K562 (cell line): ENCODE data around the gene MYMK. TPM values are rescaled to one million over a fixed set of nuclear protein-coding genes. Genes with fewer than 3 reads are reported as not detected.

Experiments
- CCNT2 ChIP-seq: IDR thresholded peaks from 2 replicates; pipeline ENCODE4 v1.6.1; 2011; ENCODE audit warnings: borderline replicate concordance, low read depth, mild to moderate bottlenecking, moderate library complexity, mixed read lengths, low read length; ENCODE audit not compliant: insufficient read length; ENCODE audit errors: extremely low read depth
- CHD1 ChIP-seq: fragments of 200-600 bp; sonication (generic); IDR thresholded peaks from one replicate; pipeline ENCODE4 v1.6.1; 2012; ENCODE audit warnings: mild to moderate bottlenecking, moderate library complexity, low read length, inconsistent platforms
- DDX20 ChIP-seq: fragments of 450-650 bp; IDR thresholded peaks from 2 replicates; pipeline ENCODE4 v1.6.1; 2016; ENCODE audit warnings: missing genetic modification characterization, low read depth, mild to moderate bottlenecking, missing compliant biosample characterization, moderate library complexity
- ELK1 ChIP-seq: sonication (generic); formaldehyde crosslinking; IDR thresholded peaks from 2 replicates; pipeline ENCODE4 v1.8.1; 2022; ENCODE audit warnings: missing genetic modification reagents
- FOXP1 ChIP-seq: sonication (generic); formaldehyde crosslinking; IDR thresholded peaks from 2 replicates; pipeline ENCODE4 v1.8.0; 2022; ENCODE audit warnings: mild to moderate bottlenecking, missing genetic modification reagents
- HMG20A ChIP-seq: fragments of 450-650 bp; formaldehyde crosslinking; conservative IDR thresholded peaks from 2 replicates; pipeline ENCODE4 v1.4.0; 2020; ENCODE audit warnings: mild to moderate bottlenecking, mixed read lengths
- KLF1 ChIP-seq: fragments of 450-650 bp; IDR thresholded peaks from 2 replicates; pipeline ENCODE4 v1.6.1; 2016; ENCODE audit warnings: missing genetic modification characterization, missing compliant biosample characterization
- MECOM ChIP-seq: fragments of 250-450 bp; sonication (Bioruptor Pico); IDR thresholded peaks from 2 replicates; pipeline ENCODE4 v1.8.0; 2022; ENCODE audit warnings: inconsistent platforms
- MYNN ChIP-seq, 2 experiments: sonication (generic); formaldehyde crosslinking in 1 of 2; IDR thresholded peaks; 2 replicates each; pipeline versions ENCODE4 v1.5.0 to v1.6.1; 2016 to 2020; ENCODE audit warnings: antibody characterized with exemption in 1 of 2, missing genetic modification reagents in 1 of 2
- NCOA6 ChIP-seq: fragments of 450-650 bp; IDR thresholded peaks from 2 replicates; pipeline ENCODE4 v1.6.1; 2017; ENCODE audit warnings: mild to moderate bottlenecking
- NFATC3 ChIP-seq: fragments of 450-650 bp; IDR thresholded peaks from 2 replicates; pipeline ENCODE4 v1.6.1; 2017; ENCODE audit warnings: mild to moderate bottlenecking
- PHTF2 ChIP-seq: fragments of 250-450 bp; sonication (Bioruptor Pico); IDR thresholded peaks from 2 replicates; pipeline ENCODE4 v1.5.0; 2021; ENCODE audit warnings: mild to moderate bottlenecking
- SAFB ChIP-seq: fragments of 200-400 bp; formaldehyde crosslinking; IDR thresholded peaks from 2 replicates; pipeline ENCODE4 v1.6.1; 2017; ENCODE audit warnings: low read depth, low read length, borderline replicate concordance
- SRSF3 ChIP-seq: fragments of 200-400 bp; formaldehyde crosslinking; IDR thresholded peaks from 2 replicates; pipeline ENCODE4 v1.6.1; 2016; ENCODE audit warnings: mild to moderate bottlenecking, low read length, moderate library complexity; ENCODE audit not compliant: insufficient read depth
- TRIM24 ChIP-seq, 2 experiments: fragments of 450-650 bp; IDR thresholded peaks; 2 replicates each; pipeline ENCODE4 v1.6.1; 2016
- ZBED1 ChIP-seq: IDR thresholded peaks from 2 replicates; pipeline ENCODE4 v1.6.1; 2014
- ZNF282 ChIP-seq: sonication (generic); formaldehyde crosslinking; IDR thresholded peaks from 2 replicates; pipeline ENCODE4 v1.8.1; 2023; ENCODE audit warnings: missing genetic modification reagents
- ZNF408 ChIP-seq: fragments of 250-450 bp; sonication (Bioruptor Pico); IDR thresholded peaks from 2 replicates; pipeline ENCODE4 v1.4.0; 2020; ENCODE audit warnings: low read depth, mild to moderate bottlenecking, moderate library complexity
- polyA plus RNA-seq, 8 experiments: library from polyadenylated mRNA; depleted of rRNA in 4 of 8; stranded (reverse) in 5 of 8; unstranded in 3 of 8; fragments of >200 nt; fragmentation: Nextera tagmentation in 2 of 8; fragmentation: Illumina TruSeq in 1 of 8; extraction: Ambion mirVana in 2 of 8; extraction: Trizol in 1 of 8; gene quantifications; 2 replicates each; pipeline versions ENCODE4 v1.2.1 to v1.2.3, GENCODE V29; 2011 to 2014; ENCODE audit warnings: inconsistent platforms in 1 of 8, missing spikeins in 1 of 8
- total RNA-seq, 7 experiments: library from RNA; depleted of rRNA in 6 of 7; stranded (reverse); fragments of >200 nt in 6 of 7; fragmentation: Illumina TruSeq in 2 of 7; extraction: Trizol in 2 of 7; gene quantifications; 2 replicates each; pipeline versions ENCODE4 v1.2.1 to v1.2.3, GENCODE V29; 2011 to 2021; ENCODE audit warnings: low replicate concordance in 1 of 7
- TF ChIP-seq, protein P1 (sequence below), 2 experiments: fragments of 200-800 bp in 1 of 2; sonication (Bioruptor generic) in 1 of 2; sonication (generic) in 1 of 2; formaldehyde crosslinking in 1 of 2; IDR thresholded peaks in 1 of 2; conservative IDR thresholded peaks in 1 of 2; 2 replicates each; pipeline versions ENCODE4 v1.5.0 to v1.6.1; 2016 to 2020; ENCODE audit warnings: missing compliant biosample characterization in 1 of 2, missing genetic modification characterization in 1 of 2, missing genetic modification reagents in 1 of 2
- TF ChIP-seq, protein P2 (sequence below): fragments of 250-450 bp; sonication (Bioruptor Pico); IDR thresholded peaks from 2 replicates; pipeline ENCODE4 v1.5.0; 2021; ENCODE audit warnings: mild to moderate bottlenecking, moderate library complexity
- TF ChIP-seq, protein P3 (sequence below), 2 experiments: fragments of 250-450 bp in 1 of 2; fragments of 450-650 bp in 1 of 2; sonication (Bioruptor Pico) in 1 of 2; IDR thresholded peaks; 2 replicates each; pipeline versions ENCODE4 v1.6.1 to v1.8.0; 2016 to 2021; ENCODE audit warnings: mild to moderate bottlenecking in 2 of 2, moderate library complexity in 2 of 2, missing compliant biosample characterization in 1 of 2, missing genetic modification characterization in 1 of 2

Gene MYMK
- total and polyA plus RNA-seq, 9 of the 15 experiments (the other 6 are each of a cell fraction or from before 2014, with no cell fraction given) = not detected

- TF ChIP-seq NCOA6 (no peak), TRIM24 (IDR thresholded peaks at IDR 0.05) (0 out of 4 replicates have a peak, but pooled peaks of 1 of the 2 experiments have one; percentile 23), CCNT2 (peak; percentile 45), ZNF282 (CRISPR knock-in tag) (no peak), SRSF3 (no peak), KLF1 (tag) (no peak), NFATC3 (no peak), MECOM (CRISPR knock-in tag) (no peak), ZNF408 (no peak), FOXP1 (no peak), MYNN (IDR thresholded peaks at IDR 0.05) (0 out of 2 replicates have a peak, but pooled peaks have one; percentile 57), MYNN (CRISPR knock-in tag; IDR thresholded peaks at IDR 0.05) (no peak), ELK1 (no peak), SAFB (no peak), CHD1 (no peak), PHTF2 (CRISPR knock-in tag) (no peak), ZBED1 (no peak), DDX20 (tag) (no peak), HMG20A (no peak)
- TF ChIP-seq, protein P1, sequence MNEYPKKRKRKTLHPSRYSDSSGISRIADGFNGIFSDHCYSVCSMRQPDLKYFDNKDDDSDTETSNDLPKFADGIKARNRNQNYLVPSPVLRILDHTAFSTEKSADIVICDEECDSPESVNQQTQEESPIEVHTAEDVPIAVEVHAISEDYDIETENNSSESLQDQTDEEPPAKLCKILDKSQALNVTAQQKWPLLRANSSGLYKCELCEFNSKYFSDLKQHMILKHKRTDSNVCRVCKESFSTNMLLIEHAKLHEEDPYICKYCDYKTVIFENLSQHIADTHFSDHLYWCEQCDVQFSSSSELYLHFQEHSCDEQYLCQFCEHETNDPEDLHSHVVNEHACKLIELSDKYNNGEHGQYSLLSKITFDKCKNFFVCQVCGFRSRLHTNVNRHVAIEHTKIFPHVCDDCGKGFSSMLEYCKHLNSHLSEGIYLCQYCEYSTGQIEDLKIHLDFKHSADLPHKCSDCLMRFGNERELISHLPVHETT (CRISPR knock-in tag; conservative IDR thresholded peaks at IDR 0.05 in 1 of 2, IDR thresholded peaks at IDR 0.05 in 1 of 2) = no peak
- TF ChIP-seq, protein P2, sequence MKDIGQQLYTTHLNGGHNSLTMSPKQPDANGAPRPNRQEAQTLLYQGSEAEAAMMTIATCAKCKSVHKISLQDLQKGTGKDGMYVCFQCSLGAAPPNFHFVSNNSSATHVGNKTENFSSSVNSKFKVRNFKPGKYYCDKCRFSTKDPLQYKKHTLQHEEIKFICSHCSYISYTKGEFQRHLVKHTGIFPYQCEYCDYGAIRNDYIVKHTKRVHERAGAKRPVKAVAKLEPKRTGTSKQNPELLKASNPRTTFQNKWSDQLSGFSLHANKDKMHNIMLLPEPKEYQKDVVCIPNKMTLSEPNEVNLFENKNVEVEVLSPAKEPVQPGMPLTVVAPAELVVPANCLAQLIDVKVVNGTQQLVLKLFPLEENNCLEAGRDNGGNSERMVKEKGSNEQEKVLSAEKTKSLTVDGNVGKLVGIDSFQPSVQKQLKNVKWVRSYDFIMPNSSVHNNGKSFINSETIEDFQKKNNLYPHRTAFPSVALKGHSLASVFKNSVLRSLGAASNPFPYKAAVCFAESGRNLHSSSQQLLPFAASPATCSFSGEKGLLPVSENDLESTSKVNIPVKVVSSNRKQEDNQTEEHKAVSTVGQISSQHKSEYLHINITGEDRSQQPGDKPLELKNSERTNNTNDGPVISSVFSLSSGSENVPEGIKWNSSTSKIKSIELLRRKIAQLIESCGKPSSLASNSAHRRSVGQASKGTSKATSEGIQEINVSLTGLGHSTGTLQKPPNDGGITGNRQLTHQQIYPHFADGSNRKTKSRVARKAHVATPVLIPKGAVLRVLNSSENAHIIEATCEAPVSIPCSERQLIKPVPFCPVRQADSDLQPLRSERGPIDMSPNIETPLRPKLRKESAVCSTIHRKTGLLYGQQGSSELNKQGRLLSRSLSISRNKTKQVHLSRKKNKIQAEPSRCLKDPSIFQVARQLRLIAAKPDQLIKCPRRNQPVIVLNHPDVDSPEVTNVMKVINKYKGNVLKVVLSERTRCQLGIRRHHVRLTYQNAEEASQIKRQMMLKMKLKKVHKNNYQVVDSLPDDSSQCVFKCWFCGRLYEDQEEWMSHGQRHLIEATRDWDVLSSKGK (CRISPR knock-in tag) = no peak
- TF ChIP-seq, protein P3, sequence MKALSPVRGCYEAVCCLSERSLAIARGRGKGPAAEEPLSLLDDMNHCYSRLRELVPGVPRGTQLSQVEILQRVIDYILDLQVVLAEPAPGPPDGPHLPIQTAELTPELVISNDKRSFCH (CRISPR knock-in tag; IDR thresholded peaks at IDR 0.05) = no peak
- TF ChIP-seq, protein P3 (tag; IDR thresholded peaks at IDR 0.05) = no peak; the same call in 1 of the 2 replicates
These were observed 18.7 kb downstream of the MYMK start (continued) for GRCh38 chr9:133505901-133506652.
